Body of pancreas (tissue), 4 donors: ENCODE measurements around the gene CDKN2C.

Experiments
- POLR2A ChIP-seq, 3 donors: fragments of 450-650 bp; IDR thresholded peaks; one replicate each; pipeline ENCODE4 v1.6.1; 2016; ENCODE audit warnings: antibody characterized with exemption in 3 of 3, mild to moderate bottlenecking in 2 of 3
- TF ChIP-seq, protein P1 (sequence below), 7 experiments: fragments of 450-650 bp in 4 of 7; fragments of 200-600 bp in 3 of 7; sonication (generic) in 3 of 7; IDR thresholded peaks; one replicate each; pipeline ENCODE4 v1.5.1; 2016 to 2019; ENCODE audit warnings: antibody characterized with exemption in 7 of 7

DNA sequence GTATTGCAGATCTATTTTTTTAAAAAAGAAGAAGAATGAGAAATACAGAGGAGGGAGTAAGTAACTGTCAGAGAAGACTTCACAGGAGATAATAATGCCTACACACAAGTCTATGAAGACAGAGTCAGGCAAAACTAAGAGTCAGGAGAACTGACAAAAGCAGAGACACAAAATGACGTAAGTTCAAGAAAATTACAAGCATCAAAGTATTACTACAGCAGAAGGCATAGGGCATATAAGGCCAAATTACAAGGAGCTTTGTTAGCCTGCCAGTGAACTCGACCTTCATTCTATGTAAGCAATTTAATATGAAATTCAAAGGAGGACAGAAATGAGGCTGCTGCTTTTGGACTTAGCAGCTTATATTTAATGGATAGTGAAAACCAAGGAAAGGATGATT is 33.7 kb upstream of the CDKN2C start:
- TF ChIP-seq, protein P1, sequence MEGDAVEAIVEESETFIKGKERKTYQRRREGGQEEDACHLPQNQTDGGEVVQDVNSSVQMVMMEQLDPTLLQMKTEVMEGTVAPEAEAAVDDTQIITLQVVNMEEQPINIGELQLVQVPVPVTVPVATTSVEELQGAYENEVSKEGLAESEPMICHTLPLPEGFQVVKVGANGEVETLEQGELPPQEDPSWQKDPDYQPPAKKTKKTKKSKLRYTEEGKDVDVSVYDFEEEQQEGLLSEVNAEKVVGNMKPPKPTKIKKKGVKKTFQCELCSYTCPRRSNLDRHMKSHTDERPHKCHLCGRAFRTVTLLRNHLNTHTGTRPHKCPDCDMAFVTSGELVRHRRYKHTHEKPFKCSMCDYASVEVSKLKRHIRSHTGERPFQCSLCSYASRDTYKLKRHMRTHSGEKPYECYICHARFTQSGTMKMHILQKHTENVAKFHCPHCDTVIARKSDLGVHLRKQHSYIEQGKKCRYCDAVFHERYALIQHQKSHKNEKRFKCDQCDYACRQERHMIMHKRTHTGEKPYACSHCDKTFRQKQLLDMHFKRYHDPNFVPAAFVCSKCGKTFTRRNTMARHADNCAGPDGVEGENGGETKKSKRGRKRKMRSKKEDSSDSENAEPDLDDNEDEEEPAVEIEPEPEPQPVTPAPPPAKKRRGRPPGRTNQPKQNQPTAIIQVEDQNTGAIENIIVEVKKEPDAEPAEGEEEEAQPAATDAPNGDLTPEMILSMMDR (IDR thresholded peaks at IDR 0.05), result no peak
- TF ChIP-seq POLR2A (IDR thresholded peaks at IDR 0.05), result no peak
